GM21717 (cell line): ENCODE measurements around the gene SLC26A9.

Source experiments
- ATAC-seq: cut with Tn5 transposase; IDR thresholded peaks from one replicate; pipeline ENCODE4 v1.9.1; 2021; ENCODE audit warnings: mild to moderate bottlenecking, moderate library complexity; ENCODE audit not compliant: unreplicated experiment

Gene SLC26A9

DNA sequence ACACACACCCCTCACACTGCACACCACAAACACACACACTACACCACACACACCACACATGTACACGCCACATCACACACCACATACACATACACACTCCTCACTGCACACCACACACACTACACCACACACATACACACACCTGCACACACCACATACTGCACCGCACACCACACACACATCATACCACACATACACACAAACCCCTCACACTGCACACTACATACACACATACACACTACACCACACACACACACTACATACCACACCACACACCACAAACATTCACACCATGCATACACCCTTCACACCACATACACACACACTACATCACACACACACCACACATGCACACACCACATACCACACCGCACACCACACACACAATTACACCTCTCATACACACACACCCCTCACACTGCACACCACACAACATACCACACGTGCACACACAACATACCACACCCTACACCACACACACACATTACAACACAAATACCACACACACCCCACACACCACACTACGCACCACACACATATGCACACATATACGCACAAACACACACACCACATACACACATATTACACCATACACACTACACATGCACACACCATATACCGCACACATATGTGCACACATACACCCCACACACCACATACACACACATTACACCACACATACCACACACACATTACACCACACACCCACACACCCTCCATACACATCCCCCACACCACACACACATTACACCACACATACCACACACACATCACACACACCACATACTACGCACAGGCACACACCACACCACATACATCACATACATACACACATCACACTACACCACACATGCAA lies 30.3 kb upstream of the SLC26A9 start:
- ATAC-seq, result no peak

DNA sequence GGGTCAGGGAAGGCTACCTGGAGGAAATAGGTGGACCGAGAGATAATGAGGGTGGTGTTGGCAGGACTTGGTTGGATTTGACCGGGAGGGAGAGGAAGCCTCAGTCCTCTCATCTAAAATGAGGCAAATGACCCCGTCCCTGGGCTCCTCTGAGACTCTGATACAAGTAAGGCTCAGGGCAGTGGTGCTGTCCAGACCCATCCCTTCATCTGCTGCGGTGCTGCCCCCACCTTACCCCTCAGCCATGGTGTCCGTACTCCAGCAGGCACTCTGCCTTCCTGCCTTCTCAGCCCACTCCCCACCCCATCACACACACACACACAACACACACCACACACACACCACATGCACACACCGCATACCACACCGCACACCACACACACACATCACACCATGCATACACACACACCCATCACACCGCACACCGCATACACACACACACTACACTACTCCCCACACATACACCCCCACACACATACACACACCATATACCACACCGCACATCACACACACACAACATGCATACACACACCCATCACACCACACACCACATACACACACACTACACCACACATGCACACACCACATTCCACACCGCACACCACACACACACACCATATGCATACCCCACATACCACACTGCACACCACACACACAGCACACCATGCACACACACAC lies 29.4 kb upstream of the SLC26A9 start:
- no peak for ATAC-seq

- no peak for ATAC-seq
These were observed 28.8 kb upstream of the SLC26A9 start for GRCh38 chr1:205972081-205972480.

DNA sequence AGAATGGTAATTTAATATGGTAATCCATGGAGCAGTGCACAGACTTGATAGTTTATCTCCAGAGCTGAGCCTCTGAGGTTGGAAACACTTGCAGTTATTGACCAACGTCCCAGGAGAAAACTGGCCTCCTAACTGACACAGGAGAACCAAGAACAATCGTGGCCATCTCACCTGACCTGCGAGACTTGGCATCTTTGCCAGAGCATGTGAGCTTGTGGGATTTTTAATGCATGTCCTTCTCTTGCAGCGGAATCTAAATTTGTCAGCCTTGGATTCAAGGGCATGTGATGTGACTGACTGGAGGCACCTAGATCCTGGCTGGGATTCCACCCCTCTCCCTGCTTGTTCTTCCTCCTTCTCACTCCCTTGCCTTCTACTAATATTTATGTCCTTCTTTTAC lies 27.8 kb upstream of the SLC26A9 start:
- no peak for ATAC-seq

DNA sequence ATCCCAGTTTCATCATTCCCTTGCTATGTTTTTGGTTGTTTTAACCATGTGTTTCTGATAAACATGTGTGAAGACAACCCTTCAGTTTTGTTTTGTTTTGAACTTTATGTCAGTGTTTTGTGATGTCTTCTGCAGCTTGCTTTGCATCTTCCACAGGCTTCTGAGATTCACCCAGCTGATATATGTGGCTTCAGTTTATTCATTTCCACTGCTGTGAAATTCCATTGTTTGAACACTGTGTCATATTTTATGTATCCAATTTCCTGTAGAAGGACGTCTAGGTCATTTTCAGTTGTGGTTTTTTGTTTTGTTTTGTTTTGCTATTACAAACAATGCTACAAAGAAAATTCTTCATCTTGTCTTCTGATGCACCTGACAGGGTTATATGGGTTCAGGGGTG lies 27.2 kb upstream of the SLC26A9 start:
- no peak for ATAC-seq

DNA sequence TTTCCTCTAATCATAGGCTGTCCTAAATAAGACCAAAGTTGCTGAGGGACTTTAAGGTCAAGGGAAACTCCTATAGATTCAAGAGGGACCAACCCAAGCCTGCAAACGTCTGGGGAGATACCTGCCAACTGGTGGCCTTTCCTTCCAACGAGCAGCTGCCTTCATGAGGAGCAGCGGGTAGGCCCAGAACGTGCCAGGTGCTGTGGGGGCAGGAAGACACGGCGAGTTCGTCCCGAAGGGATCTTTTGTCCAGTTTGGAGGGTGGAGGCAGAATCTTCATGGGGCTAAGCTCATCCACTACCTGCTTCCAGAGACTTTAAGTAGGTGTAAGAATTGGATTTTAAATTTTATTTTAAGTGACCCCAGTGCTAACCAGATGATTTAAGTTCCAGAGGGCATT lies 26.0 kb upstream of the SLC26A9 start:
- no peak for ATAC-seq

DNA sequence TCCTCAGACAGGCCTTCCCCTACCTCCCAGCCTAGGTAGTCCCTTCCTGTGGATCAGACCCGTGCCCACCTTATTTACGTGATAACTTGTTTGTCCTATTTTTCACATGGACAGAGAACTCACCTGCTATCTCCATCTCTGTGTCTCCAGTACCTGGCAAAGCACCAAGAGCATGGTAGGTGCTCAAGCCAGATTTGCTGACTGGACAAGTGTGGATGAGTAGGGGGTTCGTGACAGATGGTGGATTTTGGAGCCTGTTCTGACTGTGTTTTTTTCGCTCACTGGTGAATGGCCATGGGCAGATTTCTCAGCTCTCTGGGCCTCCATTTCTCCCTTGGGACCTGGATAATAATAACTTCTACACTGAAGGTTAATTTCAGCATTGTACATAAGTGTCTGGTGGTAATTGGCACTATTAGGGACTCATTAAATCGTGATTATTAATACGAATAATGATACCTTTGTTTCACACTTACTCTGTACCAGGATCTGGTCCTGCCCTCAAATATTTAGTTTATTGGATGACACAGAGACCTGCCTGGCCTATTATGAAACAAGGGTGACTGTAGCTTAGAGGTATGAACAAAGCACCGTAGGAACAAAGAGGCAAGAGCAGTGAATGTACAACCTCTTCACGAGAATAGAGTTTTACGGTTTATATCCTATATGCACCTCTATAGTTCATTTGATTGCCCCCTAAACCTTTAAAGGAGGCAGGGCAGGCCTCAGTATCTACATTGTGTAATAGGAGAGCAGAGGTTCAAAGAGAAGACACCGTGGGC lies 24.5 kb upstream of the SLC26A9 start:
- no peak for ATAC-seq

- no peak for ATAC-seq
These were observed 22.0 kb upstream of the SLC26A9 start for GRCh38 chr1:205965036-205965884.

GRCh38 chr1:205963352-205964155 lies 20.3 kb upstream of the SLC26A9 start:
- ATAC-seq, result no peak

GRCh38 chr1:205962821-205963221 lies 19.6 kb upstream of the SLC26A9 start:
- no peak for ATAC-seq

DNA sequence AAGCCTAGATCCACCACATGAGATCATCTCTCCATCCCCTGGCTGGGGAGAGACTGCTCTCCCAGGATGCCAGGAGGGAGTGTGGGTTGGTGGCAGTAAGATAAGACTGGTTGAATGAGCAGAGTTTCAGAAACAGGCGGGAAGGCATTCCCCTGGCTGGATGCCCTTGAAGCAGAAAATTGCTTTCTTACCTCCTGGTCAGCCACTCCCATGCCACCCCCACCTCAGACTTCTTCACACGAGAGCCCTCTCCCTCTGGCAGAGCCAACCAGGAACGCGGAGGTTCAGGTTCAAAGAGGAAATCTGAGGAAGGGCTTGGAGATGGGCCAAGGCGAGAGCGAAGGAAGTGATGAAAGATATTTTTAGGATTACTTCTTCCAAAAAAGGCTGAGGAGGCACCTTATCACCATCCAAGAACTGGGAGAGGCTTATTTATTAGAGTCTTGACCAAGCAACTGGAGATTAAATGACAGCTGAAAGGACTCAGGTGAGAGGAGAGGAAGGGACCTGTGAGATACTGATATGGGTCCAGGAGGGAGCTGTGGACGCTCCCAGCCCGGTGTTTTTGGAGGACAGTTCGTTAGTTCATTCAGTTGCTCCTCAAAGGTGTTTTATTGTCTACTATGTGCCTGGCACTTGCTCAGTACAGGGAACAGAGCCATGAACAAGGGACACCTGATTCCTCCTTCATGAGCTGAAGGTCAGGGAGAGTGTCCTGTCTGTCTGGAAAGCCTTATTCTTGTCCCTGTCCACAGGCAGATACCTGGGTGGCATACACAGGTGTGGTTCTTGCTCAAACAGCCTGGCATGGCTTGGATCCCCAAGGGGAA lies 18.9 kb upstream of the SLC26A9 start:
- no peak for ATAC-seq

GRCh38 chr1:205961405-205961804 lies 18.1 kb upstream of the SLC26A9 start:
- ATAC-seq, result no peak

GRCh38 chr1:205959789-205960188 lies 16.5 kb upstream of the SLC26A9 start:
- no peak for ATAC-seq

- ATAC-seq, result no peak
These were observed 12.2 kb upstream of the SLC26A9 start for GRCh38 chr1:205955499-205955898.

GRCh38 chr1:205954819-205955404 lies 11.7 kb upstream of the SLC26A9 start:
- no peak for ATAC-seq

GRCh38 chr1:205951746-205952145 lies 8.5 kb upstream of the SLC26A9 start:
- no peak for ATAC-seq

DNA sequence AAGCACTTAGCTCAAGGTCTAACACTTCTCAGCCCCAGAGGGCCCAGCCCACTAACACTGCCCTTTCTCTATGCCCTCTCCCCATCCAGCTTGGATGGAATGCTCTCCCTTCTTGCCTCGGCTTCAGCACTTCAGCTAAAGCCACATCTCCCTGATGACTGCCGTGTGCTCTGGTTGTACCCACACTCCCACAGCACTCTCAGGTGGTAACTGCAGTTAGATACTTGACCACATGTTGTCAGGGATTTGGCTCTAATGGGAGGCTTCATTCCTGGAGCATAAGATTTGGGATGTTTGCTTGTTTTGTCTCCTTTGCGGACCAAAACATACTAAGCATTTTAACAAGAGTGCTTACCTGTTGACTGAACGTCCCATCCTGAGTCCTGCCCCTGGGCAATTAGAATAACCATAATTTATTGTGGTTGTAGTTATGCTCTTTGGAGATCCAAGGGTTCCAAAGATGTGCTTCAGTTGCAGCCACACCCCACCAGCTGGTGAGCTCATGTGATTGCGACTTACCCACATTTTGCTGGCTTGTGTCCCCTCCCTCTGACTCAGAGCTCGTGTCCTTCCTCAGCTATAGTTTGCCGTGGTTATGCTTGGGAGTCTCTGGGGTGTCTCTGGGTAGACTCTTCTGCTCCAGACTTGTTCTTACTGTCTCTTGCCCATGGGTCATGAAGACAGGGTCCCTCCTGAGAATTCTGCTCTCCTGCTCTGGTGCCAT lies 7.7 kb upstream of the SLC26A9 start:
- ATAC-seq, result no peak

GRCh38 chr1:205950280-205950679 lies 7.0 kb upstream of the SLC26A9 start:
- no peak for ATAC-seq
